GM12874 (cell line): ENCODE measurements around the gene UTP11.

Source experiments
- CTCF ChIP-seq: IDR thresholded peaks from 2 replicates; pipeline ENCODE4 v1.5.1; 2011; ENCODE audit warnings: low read depth, mild to moderate bottlenecking, control low read depth, low read length, moderate library complexity; ENCODE audit not compliant: insufficient read depth

UTP11 gene

DNA sequence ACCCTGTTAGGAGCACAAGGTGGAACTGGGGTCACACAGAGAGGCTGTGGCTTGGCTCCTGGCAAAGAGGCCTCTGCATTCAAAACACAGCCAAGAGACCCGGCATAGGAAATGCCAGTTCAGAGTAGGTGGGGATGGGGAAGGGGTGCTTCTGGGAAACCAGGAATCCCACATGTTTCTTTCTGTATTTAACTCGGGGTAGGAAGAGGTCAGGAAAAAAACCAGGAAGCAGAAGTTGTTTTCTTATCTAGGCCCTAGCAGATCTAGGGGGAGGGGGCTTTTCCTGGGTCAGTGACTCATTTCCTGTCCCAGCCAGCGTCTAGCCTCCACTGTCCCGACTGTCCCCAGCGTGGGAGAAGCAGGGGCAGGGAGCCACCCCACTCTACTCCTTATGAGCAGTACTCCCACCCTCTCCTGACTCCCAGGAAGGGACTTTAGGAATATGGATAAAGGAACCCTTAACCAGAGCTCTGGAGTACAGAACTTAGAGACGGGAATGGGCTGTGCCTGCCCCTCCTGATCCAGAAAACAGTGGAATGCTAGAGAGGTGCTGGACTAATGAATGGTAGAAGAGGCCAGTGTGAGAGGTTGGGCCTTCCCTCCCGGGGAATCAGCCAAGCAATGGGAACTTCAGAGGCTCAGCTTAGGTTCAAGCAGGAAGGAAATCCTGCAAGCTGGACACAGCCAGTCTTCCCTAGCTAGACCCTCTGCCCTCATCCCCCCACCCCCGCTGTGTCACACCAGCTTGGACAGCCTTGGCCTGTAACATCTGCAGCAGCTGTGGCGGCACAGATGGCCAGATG is 12.9 kb upstream of the UTP11 start:
- TF ChIP-seq CTCF: no peak

DNA sequence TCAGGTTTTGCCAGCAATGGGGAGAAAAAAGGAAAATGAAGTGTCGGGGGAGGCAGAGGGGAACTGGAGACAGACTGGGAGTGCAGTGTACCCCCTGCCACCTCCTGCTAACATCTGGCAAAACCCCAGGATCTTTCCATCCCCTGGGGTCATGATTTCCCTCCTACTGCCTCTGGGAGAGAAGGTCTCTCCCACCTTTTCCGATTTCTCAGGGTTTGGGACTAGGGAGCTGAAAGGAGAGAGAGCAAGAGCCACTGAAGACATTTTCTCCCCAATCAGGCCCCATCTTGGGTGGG is 12.4 kb upstream of the UTP11 start:
- no peak for TF ChIP-seq CTCF

- TF ChIP-seq CTCF: no peak
These were observed 11.7 kb upstream of the UTP11 start for GRCh38 chr1:38000529-38001455.

DNA sequence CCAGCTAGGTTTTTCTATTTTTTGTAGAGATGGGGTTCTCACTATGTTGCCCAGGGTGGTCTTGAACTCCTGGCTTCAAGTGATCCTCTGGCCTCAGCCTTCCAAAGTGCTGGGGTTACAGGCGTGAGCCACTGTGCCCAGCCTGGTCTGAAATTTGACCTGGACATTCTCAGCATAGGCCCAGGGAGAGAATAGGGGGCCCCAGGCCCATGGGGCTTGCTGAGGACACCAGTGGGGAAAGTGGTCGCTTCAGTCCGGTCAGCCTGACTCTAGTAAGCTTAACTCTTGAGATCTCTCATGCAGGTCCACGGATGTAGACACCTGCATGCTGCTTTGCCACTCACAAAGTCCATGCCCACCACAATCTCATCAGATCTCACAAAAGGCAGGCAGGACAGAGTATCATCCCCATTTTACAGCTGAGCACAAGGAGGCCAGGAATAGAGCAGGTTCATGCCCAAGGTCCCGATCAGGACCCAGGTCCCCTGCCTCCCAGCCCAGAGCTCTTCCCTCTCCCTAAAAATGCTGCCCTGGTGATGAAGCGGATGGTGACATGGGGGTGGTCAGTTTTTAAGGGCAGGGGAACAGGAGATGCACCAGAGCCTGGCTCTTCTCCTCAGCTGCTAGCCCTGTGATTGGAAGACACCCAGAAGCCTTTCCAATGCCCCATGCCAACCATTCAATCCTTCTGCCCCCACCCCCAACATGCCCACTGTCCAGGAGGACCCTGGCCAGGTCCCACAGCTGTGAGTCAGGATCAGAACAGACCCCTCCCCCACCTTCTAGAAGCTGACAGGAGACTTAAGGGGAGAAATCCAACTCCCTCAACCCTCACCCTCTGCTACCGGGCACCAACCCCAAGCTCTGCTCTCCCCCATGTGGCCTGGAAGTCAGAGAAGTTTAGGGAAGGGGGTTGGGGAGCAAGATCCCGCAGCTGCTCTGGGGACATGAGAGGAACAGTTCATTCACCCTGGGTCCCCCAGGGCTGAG is 9.0 kb upstream of the UTP11 start:
- no peak for TF ChIP-seq CTCF

- no peak for TF ChIP-seq CTCF
These were observed 8.0 kb upstream of the UTP11 start for GRCh38 chr1:38004284-38005108.

- no peak for TF ChIP-seq CTCF
These were observed 7.1 kb upstream of the UTP11 start, which contains the start of gene FHL3 for GRCh38 chr1:38005195-38006007. Gene FHL3 (minus strand): TSS chr1:38005514. CDS start chr1:37999412, 6,102 bp downstream.
